Measurements from ENCODE around the gene TTC9.

The TTC9 gene

DNA sequence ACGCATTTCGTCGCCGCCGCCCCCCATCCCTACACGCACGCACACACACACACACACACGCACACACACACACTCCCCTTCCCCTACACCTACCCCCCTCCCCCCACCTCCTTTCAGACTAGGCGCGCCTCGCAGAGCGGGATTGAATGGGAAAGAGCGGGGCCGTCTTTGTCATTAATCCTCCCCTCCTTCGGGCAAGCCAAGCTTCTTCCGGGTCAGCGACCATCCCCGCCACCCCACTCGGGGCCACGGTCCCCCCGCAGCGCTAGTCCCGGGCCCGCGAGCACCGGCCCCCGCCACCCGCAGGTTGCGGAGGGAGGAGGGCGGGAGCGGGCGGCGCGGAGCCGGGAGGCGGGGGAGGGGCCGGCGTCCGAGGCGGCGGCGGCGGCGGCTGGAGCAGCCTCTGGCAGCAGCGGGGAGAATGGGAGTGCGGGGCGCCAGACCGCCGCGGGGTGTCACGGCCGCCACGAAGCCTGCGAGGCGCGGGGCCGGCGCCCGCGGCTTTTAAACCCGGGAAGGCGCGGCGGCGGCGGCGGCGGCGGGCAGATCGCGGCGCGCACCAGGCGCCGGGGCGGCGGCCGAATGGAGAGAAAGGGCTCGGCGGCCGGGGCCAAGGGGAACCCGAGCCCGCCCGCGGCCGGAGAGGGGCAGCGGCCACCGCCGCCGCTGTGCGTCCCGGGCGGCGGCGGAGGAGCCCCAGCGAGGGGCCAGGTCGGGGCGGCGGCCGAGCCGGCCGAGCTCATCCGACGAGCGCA is at the start of gene TTC9:
TSS of gene TTC9 (plus strand) at position 369 of the 755 bp plus-strand sequence. CDS start at position 583, 214 bp downstream.
- peak; percentile 44 for DNase-seq (ENCODE audit: low spot score)

DNA sequence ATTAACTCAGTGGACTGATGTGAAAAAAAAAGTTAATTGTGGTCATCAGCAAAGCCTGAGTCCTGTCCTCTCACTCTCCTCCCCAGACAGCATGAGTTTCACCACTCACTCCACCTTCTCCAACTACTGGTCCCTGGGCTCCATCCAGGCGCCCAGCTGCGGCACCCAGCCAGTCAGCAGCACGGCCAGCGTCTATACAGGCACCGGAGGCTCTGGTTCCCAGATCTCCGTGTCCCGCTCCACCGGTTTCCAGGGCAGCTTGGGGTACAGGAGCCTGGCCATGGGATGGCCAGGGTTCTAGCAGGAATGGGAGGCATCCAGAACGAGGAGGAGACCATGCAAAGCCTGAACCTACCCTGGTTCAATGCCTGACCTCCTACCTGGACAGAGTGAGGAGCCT is 47.3 kb upstream of the TTC9 start:
- no peak for DNase-seq (ENCODE audit: low spot score)

DNA sequence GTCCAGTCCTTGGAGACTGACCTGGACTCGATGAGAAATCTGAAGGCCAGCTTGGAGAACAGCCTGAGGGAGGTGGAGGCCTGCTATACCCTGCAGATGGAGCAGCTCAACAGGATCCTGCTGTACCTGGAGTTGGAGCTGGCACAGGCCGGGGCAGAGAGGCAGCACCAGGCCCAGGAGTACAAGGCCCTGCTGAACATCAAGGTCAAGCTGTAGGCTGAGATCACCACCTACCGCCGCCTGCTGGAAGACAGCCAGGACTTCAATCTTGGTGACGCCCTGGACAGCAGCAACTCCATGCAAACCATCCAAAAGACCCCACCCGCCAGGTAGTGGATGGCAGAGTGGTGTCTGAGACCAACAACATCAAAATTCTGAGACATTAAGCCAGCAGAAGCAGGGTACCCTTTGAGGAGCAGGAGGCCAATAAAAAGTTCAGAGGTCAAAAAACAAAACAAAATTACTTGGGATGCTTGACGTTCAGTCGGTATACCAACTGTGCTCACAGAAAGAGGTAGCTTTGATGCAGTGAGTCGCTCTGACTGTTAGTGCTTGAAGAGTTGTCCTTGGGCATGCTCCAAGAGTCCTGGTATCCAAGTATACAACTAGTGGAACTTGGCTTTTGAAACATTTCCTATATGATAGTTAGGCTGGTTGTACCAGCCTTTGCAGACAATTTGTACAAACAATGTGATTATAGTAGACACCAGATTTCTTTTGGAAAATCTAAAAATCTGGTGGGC is 46.1 kb upstream of the TTC9 start:
- DNase-seq (ENCODE audit: low spot score): no peak

GRCh38 chr14:70597731-70598130 is 44.0 kb upstream of the TTC9 start:
- no peak for DNase-seq (ENCODE audit: low spot score)

GRCh38 chr14:70599345-70599744 is 42.4 kb upstream of the TTC9 start:
- no peak for DNase-seq (ENCODE audit: low spot score)

GRCh38 chr14:70600382-70601157 is 41.1 kb upstream of the TTC9 start, which contains the start of gene MED6:
MED6 (minus strand) TSS chr14:70600655; CDS start chr14:70600637, 18 bp downstream.
- peak; percentile 93 for DNase-seq (ENCODE audit: low spot score)

- peak; percentile 89 for DNase-seq (ENCODE audit: low spot score)
Observed at GRCh38 chr14:70601162-70601561, 40.6 kb upstream of the TTC9 start.

GRCh38 chr14:70602254-70602653 is 39.5 kb upstream of the TTC9 start:
- DNase-seq (ENCODE audit: low spot score): no peak

GRCh38 chr14:70611216-70611615 is 30.5 kb upstream of the TTC9 start:
- DNase-seq (ENCODE audit: low spot score): peak; percentile 24

DNA sequence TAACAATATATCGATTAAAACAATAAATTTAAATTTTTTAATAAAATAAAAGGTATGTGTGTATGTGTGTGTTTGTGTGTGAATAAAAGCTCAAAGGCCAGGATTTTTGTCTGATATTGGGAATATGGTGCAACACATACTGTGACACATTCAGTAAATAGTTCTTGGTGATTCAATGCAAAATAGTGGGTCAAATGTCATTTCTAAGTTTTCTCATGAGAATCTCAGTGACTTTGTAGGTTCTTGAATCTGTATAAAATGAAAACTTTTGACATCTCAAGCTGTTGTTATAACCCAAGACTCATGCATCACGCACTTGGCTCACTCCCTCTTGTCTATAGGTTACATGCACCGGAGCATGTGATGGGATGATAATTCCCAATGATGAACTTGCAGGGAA is 25.1 kb upstream of the TTC9 start:
- no peak for DNase-seq (ENCODE audit: low spot score)

DNA sequence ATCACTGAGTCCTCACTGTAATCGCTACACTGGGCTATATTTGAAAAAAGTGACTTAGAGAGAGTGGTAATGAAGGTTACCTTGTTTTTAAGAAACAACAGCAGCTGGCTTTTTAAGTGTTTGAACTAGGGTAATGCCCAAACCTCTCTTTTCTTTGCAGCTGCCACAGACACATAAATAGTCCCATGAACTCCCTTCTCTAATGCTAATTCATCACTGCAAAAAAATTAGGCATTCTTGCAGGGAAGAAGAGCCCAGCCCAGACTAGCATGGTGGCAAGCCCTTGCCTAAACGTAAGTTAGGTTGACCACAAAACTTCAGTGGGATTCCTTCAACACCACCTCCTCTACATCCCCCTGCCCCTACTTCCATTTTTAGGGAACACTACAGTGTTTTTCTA is 23.4 kb upstream of the TTC9 start:
- no peak for DNase-seq (ENCODE audit: low spot score)

DNA sequence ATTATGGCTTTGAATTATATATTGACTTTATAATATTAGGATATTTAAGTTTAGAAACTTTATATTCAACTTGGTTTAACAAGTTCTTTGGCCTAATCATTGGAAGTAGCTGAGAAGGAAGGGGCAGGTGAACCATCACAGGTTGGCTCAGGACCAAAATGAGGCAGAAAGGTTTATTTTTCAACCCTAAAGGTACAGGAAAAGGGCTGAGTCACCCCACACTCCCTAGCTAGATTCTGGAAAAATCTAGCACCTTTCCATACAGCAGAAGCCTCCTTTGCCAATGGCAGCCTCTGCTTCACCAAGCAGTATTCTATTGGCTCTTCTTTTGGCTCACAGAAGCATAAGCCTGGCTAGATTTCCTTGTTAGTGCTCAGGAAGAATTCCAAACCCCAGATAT is 22.0 kb upstream of the TTC9 start:
- DNase-seq (ENCODE audit: low spot score): peak; percentile 28

GRCh38 chr14:70622111-70622712 is 19.5 kb upstream of the TTC9 start:
- DNase-seq (ENCODE audit: low spot score): peak; percentile 65

DNA sequence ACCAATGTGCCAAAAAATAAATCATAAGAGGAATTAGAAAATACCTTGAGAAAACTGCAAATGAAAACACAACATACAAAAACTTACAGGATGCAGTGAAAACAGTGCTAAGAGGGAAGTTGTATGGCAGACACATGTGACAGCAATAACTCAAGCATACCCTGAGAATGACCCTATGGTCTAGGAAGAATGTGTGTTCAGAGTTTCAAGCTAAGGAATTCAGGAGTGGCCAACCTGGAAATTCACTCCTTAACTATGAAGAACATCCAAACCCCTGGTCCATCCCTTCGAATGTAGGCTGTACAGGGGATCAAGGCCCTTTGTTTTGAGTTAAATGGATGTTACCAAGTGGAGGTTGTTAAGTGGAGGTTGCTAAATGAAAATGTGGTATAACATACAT is 16.7 kb upstream of the TTC9 start:
- DNase-seq (ENCODE audit: low spot score): peak; percentile 61

- DNase-seq (ENCODE audit: low spot score): no peak
Observed at GRCh38 chr14:70631948-70632347, 9.8 kb upstream of the TTC9 start.

DNA sequence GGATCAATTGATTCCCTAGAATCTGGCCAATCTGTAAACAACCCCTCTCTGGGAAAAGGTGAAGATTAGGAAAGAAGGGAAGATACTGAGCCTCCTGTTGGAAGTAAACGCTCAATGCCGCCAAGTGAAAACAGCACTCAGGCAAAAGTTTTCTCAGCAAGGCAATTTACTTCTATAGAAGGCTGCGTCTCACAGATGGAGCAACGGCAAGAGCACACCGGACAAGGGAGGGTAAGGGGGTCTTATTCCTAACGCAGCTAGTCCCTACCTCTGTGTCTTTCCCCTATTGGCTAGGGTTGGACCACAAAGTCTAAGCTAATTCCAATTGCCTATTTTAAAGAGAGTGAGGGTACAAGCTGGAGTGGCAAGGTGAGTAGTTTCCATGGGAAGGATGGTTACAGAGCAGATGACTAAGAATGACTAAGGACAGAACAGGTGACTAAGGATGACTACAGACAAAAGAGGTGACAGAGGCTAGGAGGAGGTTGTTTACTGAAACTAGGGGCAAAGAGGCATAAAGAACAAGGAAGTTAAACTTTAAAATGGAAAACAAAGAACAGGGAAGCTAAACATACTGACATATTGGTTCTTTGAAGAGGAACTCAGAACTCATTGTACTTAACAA is 5.6 kb upstream of the TTC9 start:
- DNase-seq (ENCODE audit: low spot score): peak; percentile 95

DNA sequence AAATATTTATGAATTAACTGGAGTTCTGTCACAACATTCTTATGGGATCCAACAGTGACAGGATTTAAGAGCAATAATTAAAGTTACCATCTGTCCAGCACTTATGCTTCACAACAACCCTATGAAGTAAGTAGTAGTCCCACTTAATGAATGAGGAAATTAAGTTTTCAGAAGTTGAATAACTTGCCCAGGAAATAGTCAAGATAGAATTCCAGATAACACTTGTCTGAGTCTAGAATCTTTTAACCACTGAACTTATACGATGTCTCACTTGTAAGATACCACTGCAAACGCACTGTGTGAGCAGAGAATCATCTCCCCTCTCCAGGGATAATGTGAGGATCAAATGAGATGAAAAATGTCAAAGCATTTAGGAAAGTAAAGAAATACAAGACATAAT is 3.3 kb upstream of the TTC9 start:
- DNase-seq (ENCODE audit: low spot score): no peak

DNA sequence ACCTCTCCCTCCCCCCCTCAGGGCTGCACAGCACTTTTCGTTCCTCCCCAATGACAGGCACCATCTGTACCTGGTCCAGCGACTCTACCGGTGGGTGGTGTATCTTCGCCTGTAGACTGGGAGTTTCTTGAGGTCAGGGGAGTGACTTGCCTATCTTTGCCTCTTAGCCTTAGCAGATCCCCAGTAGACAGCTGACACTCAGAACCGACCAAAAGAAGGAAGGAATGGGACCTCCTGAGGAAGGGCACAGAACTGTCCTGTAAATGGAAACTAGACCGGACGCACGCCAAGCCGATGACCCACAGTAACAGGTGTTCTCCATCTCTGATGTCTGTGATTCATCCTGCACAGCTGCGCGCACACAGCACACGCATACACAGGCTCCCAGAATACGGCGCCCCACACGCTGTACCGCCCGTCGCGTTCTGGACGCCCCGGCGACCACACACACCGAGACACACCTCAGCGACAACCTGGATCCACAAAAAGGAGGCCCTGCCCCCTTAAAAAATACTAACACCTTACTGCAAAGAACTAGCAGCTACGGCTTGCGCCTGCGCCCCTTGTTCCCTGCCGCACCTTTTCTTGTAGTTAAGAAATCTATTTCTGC is 673 bp upstream of the TTC9 start:
- DNase-seq (ENCODE audit: low spot score): peak; percentile 91

GRCh38 chr14:70642303-70643235 is 853 bp downstream of the TTC9 start:
- peak; percentile 37 for DNase-seq (ENCODE audit: low spot score)

DNA sequence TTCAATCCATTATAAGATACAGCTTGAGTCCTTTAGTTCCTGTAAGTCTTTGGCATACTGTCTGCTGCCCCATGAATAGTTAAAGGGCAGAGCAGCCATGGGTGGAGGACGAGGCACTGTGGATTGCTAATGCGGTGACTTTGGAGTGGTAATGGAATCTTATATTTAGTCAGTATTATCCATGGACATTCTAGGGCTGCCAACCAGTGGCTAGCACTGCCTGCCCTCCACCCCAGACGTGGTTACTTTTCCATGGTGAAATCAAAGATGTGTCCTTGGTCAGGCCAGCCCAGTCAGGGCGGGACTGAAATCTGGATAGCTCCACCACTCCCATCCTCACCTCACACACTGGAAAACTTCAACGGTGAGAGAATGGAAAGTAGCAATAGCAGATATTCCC is 2.3 kb downstream of the TTC9 start:
- no peak for DNase-seq (ENCODE audit: low spot score)
